Esophagus muscularis mucosa (tissue), 4 donors: ENCODE measurements around the gene PICALM. TPM values are rescaled to one million over a fixed set of nuclear protein-coding genes. Genes with fewer than 3 reads are reported as not detected.
A peak's percentile ranks its signal among the peaks of the same experiment; 100 is the strongest.
"Not testable (repeated sequence)": the region's sequence is repeated elsewhere in the genome, so short reads cannot be mapped to it uniquely, and the experiment has no call there.

Experiments used
- DNase-seq: peaks from one replicate; pipeline ENCODE4 v3.0.0-alpha.2; 2017; ENCODE audit errors: extremely low spot score
- H3K27ac ChIP-seq, 4 donors: fragments of 200-600 bp; sonication (generic); replicated peaks in 1 of 4; 1 replicate in 3 of 4; 2 replicates in 1 of 4; pipeline ENCODE4 v1.5.1; 2016 to 2019; ENCODE audit warnings: mild to moderate bottlenecking in 1 of 4
- H3K27me3 ChIP-seq, 4 donors: fragments of 200-600 bp; sonication (generic); one replicate each; pipeline versions ENCODE4 v1.5.1 to v1.6.0; 2016 to 2019
- H3K36me3 ChIP-seq, 4 donors: fragments of 200-600 bp; sonication (generic); one replicate each; pipeline ENCODE4 v1.5.1; 2016 to 2019
- H3K4me1 ChIP-seq, 4 donors: fragments of 200-600 bp; sonication (generic); one replicate each; pipeline ENCODE4 v1.5.1; 2016 to 2019
- H3K4me3 ChIP-seq, 4 donors: fragments of 200-600 bp; sonication (generic); 1 replicate in 2 of 4; 2 replicates in 2 of 4; pipeline ENCODE4 v1.5.1; 2016 to 2019; ENCODE audit warnings: mild to moderate bottlenecking in 4 of 4, moderate library complexity in 1 of 4
- H3K9me3 ChIP-seq, 4 donors: fragments of 200-600 bp; sonication (generic); 1 replicate in 3 of 4; 2 replicates in 1 of 4; pipeline ENCODE4 v1.5.1; 2016 to 2019
- CTCF ChIP-seq, 3 experiments: fragments of 200-600 bp in 2 of 3; fragments of 450-650 bp in 1 of 3; sonication (generic) in 2 of 3; IDR thresholded peaks; one replicate each; pipeline ENCODE4 v1.5.1; 2017 to 2019; ENCODE audit warnings: antibody characterized with exemption in 3 of 3, mild to moderate bottlenecking in 2 of 3, moderate library complexity in 1 of 3
- EP300 ChIP-seq: sonication (generic); formaldehyde crosslinking; IDR thresholded peaks from one replicate; pipeline ENCODE4 v1.6.1; 2017; ENCODE audit warnings: antibody characterized with exemption
- POLR2A ChIP-seq: fragments of 450-650 bp; IDR thresholded peaks from one replicate; pipeline ENCODE4 v1.6.1; 2017; ENCODE audit warnings: antibody characterized with exemption, moderate library complexity, mild to moderate bottlenecking, low read depth
- POLR2AphosphoS5 ChIP-seq, 2 donors: sonication (generic); formaldehyde crosslinking; IDR thresholded peaks; one replicate each; pipeline ENCODE4 v1.6.1; 2017; ENCODE audit warnings: antibody characterized with exemption in 2 of 2
- WGBS: methylation state at CpG from one replicate; pipeline ENCODE4 v1.1.5; 2018; 5-methylcytosine and 5-hydroxymethylcytosine counted together
- intact Hi-C: fragments of 100-400 bp; cut with DNase I; formaldehyde crosslinking; loops from one replicate; pipeline ENCODE4 v1.15.1; 2023
- total RNA-seq, 4 donors: library from RNA; depleted of rRNA; stranded (reverse); fragments of >200 nt; gene quantifications; one replicate each; pipeline versions ENCODE4 v1.1.0 to v1.2.1, GENCODE V29; 2016

PICALM gene
- total RNA-seq, 4 donors from 2014 or later, result 228 to 281 (median 266) TPM

GRCh38 chr11:85953491-85954143 is 115.3 kb downstream of the PICALM start:
- DNase-seq, result no peak
- Histone ChIP-seq H3K9me3 (no peaks in the 10 kb centered on the region), H3K36me3 (peaks cover 7 to 51% (median 32%) of the 10 kb centered on the region in 4 donors), H3K27ac (no peak overlapping the region), H3K27me3 (no peaks in the 10 kb centered on the region), H3K4me3 (no peak overlapping the region), H3K4me1 (peaks cover 22 to 26% (median 24%) of the 10 kb centered on the region in 4 donors)
- intact Hi-C loops, result no loop called here
- WGBS, result 37% methylated on average over 2 of the region's 2 CpGs
- TF ChIP-seq CTCF (IDR thresholded peaks at IDR 0.05) (no peak), POLR2AphosphoS5 (IDR thresholded peaks at IDR 0.05) (peak in 1 of 2 donors; percentile 11), EP300 (no peak), POLR2A (no peak)

DNA sequence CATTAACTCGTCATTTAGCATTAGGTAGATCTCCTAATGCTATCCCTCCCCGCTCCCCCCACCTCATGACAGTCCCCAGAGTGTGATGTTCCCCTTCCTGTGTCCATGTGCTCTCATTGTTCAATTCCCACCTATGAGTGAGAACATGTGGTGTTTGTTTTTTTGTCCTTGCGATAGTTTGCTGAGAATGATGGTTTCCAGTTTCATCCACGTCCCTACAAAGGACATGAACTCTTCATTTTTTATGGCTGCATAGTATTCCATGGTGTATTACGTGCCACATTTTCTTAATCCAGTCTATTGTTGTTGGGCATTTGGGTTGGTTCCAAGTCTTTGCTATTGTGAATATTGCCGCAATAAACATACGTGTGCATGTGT is 116.8 kb downstream of the PICALM start:
- DNase-seq, H3K9me3 ChIP-seq, intact Hi-C loops, H3K27ac ChIP-seq, H3K27me3 ChIP-seq, H3K4me3 ChIP-seq: not testable (repeated sequence)
- peaks cover 0 to 36% (median 21%) of the 10 kb centered on the region in 4 donors for H3K36me3 ChIP-seq
- H3K4me1 ChIP-seq, result peaks cover 32 to 38% (median 38%) of the 10 kb centered on the region in 4 donors
- whole genome bisulfite sequencing, result 92% methylated on average over 7 of the region's 7 CpGs

GRCh38 chr11:85951428-85952107 is 117.3 kb downstream of the PICALM start:
- no peak for TF ChIP-seq POLR2AphosphoS5 (IDR thresholded peaks at IDR 0.05)
- TF ChIP-seq CTCF (IDR thresholded peaks at IDR 0.05), result no peak
- no peak for TF ChIP-seq EP300
- TF ChIP-seq POLR2A, result no peak
- no peak for DNase-seq
- Histone ChIP-seq H3K9me3 (no peaks in the 10 kb centered on the region), H3K36me3 (peaks cover 0 to 30% (median 17%) of the 10 kb centered on the region in 4 donors), H3K4me1 (peaks cover 37 to 43% (median 42%) of the 10 kb centered on the region in 4 donors), H3K27ac (no peak overlapping the region), H3K27me3 (no peaks in the 10 kb centered on the region), H3K4me3 (no peak overlapping the region)
- intact Hi-C loops, result no loop called here
- WGBS, result 97% methylated on average over 3 of the region's 3 CpGs

- TF ChIP-seq CTCF (IDR thresholded peaks at IDR 0.05) (no peak), POLR2AphosphoS5 (IDR thresholded peaks at IDR 0.05) (no peak), EP300 (no peak), POLR2A (no peak)
- DNase-seq, result no peak
- no peaks in the 10 kb centered on the region for H3K27me3 ChIP-seq
- no peak overlapping the region for H3K4me3 ChIP-seq
- no peak overlapping the region for H3K27ac ChIP-seq
- peaks cover 36 to 42% (median 40%) of the 10 kb centered on the region in 4 donors for H3K4me1 ChIP-seq
- peaks cover 0 to 25% (median 13%) of the 10 kb centered on the region in 4 donors for H3K36me3 ChIP-seq
- intact Hi-C loops, result no loop called here
- 97% methylated on average over 4 of the region's 4 CpGs for WGBS
- H3K9me3 ChIP-seq, result no peaks in the 10 kb centered on the region
Observed at GRCh38 chr11:85951049-85951405, 117.9 kb downstream of the PICALM start.

GRCh38 chr11:85950317-85951048 is 118.4 kb downstream of the PICALM start:
- intact Hi-C loops, result no loop called here
- no peak for TF ChIP-seq POLR2AphosphoS5 (IDR thresholded peaks at IDR 0.05)
- no peak for TF ChIP-seq POLR2A
- no peak for TF ChIP-seq CTCF (IDR thresholded peaks at IDR 0.05)
- TF ChIP-seq EP300, result no peak
- Histone ChIP-seq H3K27ac (no peak overlapping the region), H3K4me3 (no peak overlapping the region), H3K9me3 (no peaks in the 10 kb centered on the region), H3K36me3 (peaks cover 0 to 19% (median 11%) of the 10 kb centered on the region in 4 donors), H3K27me3 (no peaks in the 10 kb centered on the region), H3K4me1 (peaks cover 33 to 40% (median 35%) of the 10 kb centered on the region in 4 donors)
- no peak for DNase-seq
- 94% methylated on average over 8 of the region's 8 CpGs for WGBS
